HFFc6 (cell line): ENCODE results near the gene COX5A. TPM values are rescaled to one million over a fixed set of nuclear protein-coding genes. Genes with fewer than 3 reads are reported as not detected.

Experiments
- DNase-seq: peaks from one replicate; pipeline ENCODE4 v3.0.0-alpha.2; 2018
- H3K27ac Mint-ChIP-seq: 2 replicates; pipeline ENCODE4 v1.8.0; 2020; ENCODE audit warnings: mild to moderate bottlenecking, mixed read lengths
- H3K27me3 Mint-ChIP-seq: 2 replicates; pipeline ENCODE4 v1.8.0; 2021; ENCODE audit warnings: mild to moderate bottlenecking, moderate library complexity, mixed read lengths; ENCODE audit not compliant: insufficient read depth
- H3K36me3 Mint-ChIP-seq: 2 replicates; pipeline ENCODE4 v1.8.0; 2021; ENCODE audit warnings: low read depth, mixed read lengths
- H3K4me1 Mint-ChIP-seq: 2 replicates; pipeline ENCODE4 v1.8.0; 2020; ENCODE audit warnings: low read depth, mixed read lengths
- H3K4me3 Mint-ChIP-seq: 2 replicates; pipeline ENCODE4 v1.8.0; 2020; ENCODE audit warnings: mild to moderate bottlenecking, moderate library complexity, mixed read lengths
- H3K9me3 Mint-ChIP-seq: 2 replicates; pipeline ENCODE4 v1.8.0; 2020; ENCODE audit warnings: mild to moderate bottlenecking, mixed read lengths
- total RNA-seq, 6 experiments: library from RNA; stranded (reverse); fragmentation: NEBNext Ultra II Directional; extraction: Animal tissue kit (Norgen Biotek cat#: 25700); gene quantifications; 2 replicates in 1 of 6; 3 replicates in 5 of 6; pipeline ENCODE4 v1.2.3, GENCODE V29; 2021
- TF ChIP-seq, protein P1 (sequence below): fragments of 200-600 bp; sonication (generic); IDR thresholded peaks from 2 replicates; pipeline ENCODE4 v1.5.0; 2021; ENCODE audit warnings: antibody characterized with exemption, mild to moderate bottlenecking

COX5A gene
- total RNA-seq, 6 experiments from 2014 or later = 181 to 189 (median 186) TPM

DNA sequence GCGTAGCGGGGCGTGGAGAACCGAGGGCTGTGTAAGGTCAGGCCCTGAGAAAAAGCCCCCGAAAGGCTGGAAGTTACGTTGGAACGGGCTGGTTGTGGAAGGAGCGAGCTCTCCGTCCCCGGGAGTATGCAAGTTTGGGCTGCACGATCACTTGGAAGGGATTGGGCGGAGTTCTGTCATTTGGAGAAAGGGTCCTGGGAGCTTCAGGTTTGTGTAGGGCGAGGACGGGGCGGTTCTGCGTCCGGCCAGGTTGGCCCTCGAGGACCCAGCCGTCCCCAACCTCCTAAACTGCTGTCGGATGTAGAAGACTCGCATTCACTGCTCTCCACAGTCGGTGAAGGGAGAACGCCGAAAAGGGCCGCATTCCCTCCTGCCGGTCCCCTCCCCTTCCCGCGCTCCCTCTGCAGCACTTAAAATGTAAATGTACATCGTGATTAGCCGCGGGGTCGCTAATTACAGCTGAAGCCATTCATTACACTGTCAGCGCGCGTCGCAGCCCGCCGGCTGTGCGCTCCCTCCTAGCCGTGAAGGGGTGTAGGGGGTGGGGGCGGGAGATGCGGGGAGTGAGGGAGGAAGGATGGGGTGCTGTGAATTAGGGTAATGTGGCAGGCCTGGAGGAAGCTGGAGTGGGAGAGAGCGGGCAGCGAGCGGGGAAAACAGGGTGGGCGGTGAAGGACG lies 21.2 kb upstream of the COX5A start:
- H3K9me3 Mint-ChIP-seq = no peaks in the 10 kb centered on the region
- peaks cover 44% of the 10 kb centered on the region for H3K4me1 Mint-ChIP-seq
- no peaks in the 10 kb centered on the region for H3K36me3 Mint-ChIP-seq
- H3K27me3 Mint-ChIP-seq = peaks cover 14% of the 10 kb centered on the region
- peak overlapping the region; percentile 33; the same call in 1 of the 2 replicates for H3K27ac Mint-ChIP-seq
- DNase-seq = no peak
- TF ChIP-seq, protein P1, sequence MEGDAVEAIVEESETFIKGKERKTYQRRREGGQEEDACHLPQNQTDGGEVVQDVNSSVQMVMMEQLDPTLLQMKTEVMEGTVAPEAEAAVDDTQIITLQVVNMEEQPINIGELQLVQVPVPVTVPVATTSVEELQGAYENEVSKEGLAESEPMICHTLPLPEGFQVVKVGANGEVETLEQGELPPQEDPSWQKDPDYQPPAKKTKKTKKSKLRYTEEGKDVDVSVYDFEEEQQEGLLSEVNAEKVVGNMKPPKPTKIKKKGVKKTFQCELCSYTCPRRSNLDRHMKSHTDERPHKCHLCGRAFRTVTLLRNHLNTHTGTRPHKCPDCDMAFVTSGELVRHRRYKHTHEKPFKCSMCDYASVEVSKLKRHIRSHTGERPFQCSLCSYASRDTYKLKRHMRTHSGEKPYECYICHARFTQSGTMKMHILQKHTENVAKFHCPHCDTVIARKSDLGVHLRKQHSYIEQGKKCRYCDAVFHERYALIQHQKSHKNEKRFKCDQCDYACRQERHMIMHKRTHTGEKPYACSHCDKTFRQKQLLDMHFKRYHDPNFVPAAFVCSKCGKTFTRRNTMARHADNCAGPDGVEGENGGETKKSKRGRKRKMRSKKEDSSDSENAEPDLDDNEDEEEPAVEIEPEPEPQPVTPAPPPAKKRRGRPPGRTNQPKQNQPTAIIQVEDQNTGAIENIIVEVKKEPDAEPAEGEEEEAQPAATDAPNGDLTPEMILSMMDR = no peak
- H3K4me3 Mint-ChIP-seq = peak overlapping the region; percentile 90

DNA sequence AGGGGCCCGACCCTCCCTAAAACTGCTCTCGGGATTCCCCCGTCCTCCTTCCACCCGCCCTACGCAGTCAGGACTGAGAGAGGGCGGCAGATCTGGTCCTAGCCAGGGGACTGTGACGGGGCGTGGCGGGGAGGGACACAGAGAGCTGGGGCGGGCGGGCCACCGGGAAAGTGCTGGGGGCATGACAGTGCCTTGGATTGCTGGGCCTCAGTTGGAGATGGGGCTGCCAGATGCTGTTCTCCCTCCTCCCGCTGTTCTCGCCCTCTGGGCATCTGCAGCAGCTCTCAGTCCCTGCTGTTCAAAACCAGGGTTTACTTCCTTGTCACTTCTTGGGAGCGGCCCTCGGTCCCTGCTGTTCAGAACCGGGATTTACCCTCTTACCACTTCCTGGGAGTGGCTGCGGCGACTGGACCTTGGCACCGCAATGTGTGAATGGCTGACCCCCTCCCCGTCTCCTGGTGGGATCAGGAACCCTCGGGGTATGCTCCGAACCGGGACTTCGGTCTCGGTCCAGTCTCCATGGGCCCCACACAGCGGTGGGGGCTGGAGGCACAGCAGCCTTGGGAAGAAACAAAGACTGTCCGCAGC lies 20.5 kb upstream of the COX5A start:
- DNase-seq = peak; percentile 50
- Mint-ChIP-seq H3K36me3 (no peaks in the 10 kb centered on the region), H3K27me3 (peaks cover 14% of the 10 kb centered on the region), H3K9me3 (no peaks in the 10 kb centered on the region), H3K4me3 (peak overlapping the region; percentile 90), H3K4me1 (peaks cover 42% of the 10 kb centered on the region), H3K27ac (peak overlapping the region; percentile 33)
- TF ChIP-seq, protein P1 = peak; percentile 40; the same call in 1 of the 2 replicates

DNA sequence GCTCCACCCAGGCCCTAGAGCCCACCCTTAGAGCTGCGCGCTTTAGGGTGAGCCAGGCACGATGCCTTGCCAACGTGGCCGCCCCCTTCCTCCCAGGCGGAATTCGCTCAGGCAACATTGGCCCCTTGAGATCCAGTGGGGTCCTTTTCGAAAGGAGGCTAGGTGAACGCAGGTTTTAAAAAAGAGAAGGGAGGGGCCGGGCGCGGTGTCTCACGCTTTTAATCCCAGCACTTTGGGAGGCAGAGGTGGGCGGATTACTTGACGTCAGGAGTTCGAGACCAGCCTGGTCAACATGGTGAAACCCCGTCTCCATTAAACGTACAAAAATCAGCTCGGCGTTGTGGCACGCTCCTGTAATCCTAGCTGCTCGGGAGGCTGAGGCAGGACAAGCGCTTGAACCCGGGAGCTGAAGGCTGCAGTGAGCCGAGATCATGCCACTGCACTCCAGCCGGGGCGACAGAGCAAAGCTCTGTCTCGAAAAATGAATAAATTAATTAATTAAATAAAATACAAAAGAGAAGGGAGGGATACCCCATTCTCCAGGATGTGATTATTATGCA lies 19.7 kb upstream of the COX5A start:
- Mint-ChIP-seq H3K27me3 (peaks cover 14% of the 10 kb centered on the region), H3K9me3 (no peaks in the 10 kb centered on the region), H3K27ac (peak overlapping the region; percentile 70; the same call in 1 of the 2 replicates), H3K4me3 (peak overlapping the region; percentile 90), H3K4me1 (peaks cover 42% of the 10 kb centered on the region), H3K36me3 (no peaks in the 10 kb centered on the region)
- TF ChIP-seq, protein P1 = no peak
- no peak for DNase-seq

DNA sequence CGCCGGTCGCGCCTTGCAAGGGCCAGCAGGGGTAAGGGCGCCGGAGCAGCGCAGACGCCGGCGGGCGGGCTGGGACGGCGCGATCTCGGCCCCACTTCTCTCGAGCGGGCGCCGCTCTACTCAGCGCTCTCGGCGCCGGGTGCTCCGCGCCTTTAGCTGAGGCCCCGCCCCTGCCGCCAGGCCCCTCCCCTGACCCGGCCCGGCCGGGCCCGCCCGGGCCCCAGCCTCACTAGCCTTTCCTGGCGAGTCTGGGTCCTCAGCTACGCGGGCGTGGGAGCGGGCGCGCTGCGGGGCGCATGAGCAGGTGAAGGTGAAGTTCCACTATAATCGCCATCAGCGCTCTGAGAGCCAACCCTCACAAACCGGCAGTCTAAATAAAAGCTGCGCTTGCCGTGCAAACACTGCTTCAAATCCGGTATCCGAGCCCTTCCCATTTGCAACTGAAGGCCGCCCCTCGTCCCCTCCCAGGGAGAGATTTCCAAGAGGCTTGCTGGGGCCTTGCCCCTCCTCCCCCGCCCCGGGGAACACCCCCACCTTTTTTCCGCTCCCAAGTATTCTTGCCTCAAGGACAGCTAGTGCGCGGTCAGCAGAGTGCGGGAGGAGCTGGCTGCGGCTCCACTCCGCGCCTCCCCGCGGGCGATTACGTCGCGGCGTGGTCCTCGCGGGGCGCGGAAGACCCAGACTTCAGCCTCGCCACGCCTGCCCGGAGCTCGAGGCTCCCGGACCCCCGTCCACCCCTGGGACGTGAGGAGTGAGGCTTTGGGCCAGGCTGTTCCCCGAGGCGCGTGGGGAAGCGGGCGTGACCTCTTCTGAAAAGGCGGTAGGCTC lies 19.0 kb upstream of the COX5A start, which contains the start of gene RPP25:
RPP25 (minus strand) TSS at position 125 of the 828 bp plus-strand sequence. CDS start 189 bp downstream, outside the sequence.
- H3K36me3 Mint-ChIP-seq = no peaks in the 10 kb centered on the region
- H3K27me3 Mint-ChIP-seq = peaks cover 14% of the 10 kb centered on the region
- H3K4me3 Mint-ChIP-seq = peak within 1 kb of the TSS; percentile 90
- TF ChIP-seq, protein P1 = no peak
- no peaks in the 10 kb centered on the region for H3K9me3 Mint-ChIP-seq
- H3K4me1 Mint-ChIP-seq = peaks cover 42% of the 10 kb centered on the region
- peak; percentile 57 for DNase-seq
- H3K27ac Mint-ChIP-seq = peak within 1 kb of the TSS; percentile 70

DNA sequence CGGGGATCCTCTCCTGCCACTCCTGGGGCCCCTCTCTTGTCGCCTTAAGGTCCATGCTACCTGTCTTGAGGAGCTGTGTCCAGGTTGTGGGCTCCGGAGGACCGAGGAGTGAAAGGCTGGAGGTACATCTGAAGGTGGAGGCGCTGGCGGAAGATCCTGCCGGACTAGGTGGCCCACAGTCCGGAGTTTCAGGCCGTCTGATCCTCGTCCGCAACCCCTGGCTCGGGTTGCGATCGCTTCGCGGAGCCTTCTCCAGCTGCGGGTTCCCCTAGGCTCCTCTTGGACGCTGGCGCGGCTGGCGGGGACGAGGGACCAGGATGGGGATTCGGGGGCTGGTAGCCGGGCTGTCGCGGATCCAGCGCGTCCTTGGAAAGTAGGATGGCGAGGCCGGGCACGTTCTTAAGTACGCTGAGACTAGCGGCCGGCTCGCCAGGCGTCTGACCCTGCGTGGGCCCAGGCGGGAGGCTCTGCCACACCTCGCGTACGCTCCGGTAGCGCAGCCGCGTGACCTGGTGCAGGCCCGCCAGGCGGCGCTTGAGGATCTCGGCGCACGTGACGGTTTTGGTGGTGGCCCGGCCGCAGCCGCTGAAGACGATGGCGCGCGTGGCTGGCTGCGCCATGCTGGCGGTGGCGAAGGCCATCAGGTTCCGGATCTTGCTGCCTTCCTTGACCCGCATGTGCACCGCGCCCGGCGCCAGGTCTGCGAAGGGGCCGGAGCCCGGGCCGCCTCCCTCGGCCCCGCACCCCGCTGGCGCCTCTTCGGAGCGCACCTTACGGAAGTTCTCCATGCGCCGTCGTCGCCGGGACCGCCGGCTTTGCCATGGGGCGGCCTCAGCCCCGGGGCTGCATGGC lies 18.1 kb upstream of the COX5A start:
- Mint-ChIP-seq H3K27me3 (peaks cover 14% of the 10 kb centered on the region), H3K27ac (no peak overlapping the region), H3K4me1 (peaks cover 37% of the 10 kb centered on the region), H3K9me3 (no peaks in the 10 kb centered on the region), H3K36me3 (no peaks in the 10 kb centered on the region), H3K4me3 (no peak overlapping the region)
- DNase-seq = no peak
- TF ChIP-seq, protein P1 = peak; percentile 50
